Medulla oblongata (tissue), 1 donor: Measurements from ENCODE around the gene SIGLEC8.
"Not testable (repeated sequence)": the region's sequence is repeated elsewhere in the genome, so short reads cannot be mapped to it uniquely, and the experiment has no call there.

Source experiments
- DNase-seq: peaks from one replicate; pipeline ENCODE4 v3.0.0-alpha.2; 2015; ENCODE audit errors: extremely low spot score

The SIGLEC8 gene

DNA sequence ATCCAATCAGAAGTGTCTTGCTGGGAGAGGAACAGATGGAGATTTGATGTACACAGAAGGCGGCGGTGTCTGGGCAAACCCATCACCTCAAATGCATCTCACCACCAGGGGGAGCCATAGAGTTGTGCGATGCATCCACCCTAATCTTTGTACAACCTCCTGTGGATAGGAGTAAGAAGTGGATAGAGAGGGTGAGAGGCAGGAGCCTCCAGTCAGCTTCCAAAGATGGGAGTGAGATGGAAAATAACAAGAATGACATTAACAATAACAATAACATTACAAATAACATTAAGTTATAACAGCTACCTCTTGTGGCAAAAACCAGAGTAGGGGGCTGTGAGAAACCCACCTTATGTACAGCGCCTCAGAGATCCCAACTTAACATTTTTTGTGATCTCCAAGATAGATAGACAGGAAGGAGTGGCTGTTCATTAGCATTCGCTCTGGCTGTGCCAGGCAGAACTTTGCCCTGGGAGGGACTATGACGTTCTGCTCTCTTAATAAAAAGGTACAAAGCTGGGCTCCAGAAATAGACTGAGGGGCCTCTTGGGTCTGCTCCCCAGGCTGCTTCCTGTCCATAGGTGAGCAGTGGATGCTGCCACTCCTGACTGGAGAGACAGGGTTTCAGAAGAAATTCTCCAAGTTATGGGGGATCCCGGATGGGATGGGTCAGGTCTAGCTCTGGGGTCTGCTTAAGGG is 14.9 kb upstream of the SIGLEC8 start:
- DNase-seq, result peak; percentile 80

GRCh38 chr19:51472607-51473006 is 14.4 kb upstream of the SIGLEC8 start:
- no peak for DNase-seq

DNA sequence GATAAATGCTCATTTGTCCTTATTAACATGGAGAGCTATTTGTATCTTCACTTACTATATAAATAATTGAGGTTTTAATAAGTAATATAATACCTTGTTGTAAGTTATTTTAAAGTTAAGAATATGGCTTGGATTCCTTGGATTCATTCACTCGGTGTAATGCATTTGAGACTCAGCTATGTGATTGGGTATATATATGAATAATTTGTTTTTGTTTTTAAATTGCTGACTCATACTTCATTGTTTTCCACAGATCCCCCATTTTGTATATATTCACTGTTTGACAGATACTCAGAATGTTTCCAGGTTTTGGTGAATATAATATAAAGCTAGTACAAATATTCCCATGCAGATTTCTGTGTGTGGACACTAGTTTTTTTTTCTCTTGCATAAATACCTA is 13.3 kb upstream of the SIGLEC8 start:
- no peak for DNase-seq

DNA sequence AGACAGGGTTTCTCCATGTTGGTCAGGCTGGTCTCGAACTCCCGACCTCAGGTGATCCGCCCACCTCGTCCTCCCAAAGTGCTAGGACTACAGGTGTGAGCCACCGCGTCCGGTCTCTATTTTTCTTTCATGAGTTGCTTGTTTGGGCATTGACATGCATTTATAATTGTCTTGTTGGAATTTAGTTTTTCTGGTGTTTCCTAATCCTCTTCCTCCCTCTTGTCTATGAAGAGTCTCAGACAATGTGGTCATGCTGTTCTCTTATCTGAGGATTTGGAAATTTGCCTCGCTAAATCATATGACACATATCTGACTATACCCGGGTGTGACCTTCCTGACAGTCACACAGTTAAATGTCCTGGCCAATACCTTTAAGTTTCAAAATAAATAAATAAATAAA is 12.7 kb upstream of the SIGLEC8 start:
- no peak for DNase-seq

GRCh38 chr19:51469629-51470028 is 11.4 kb upstream of the SIGLEC8 start:
- DNase-seq, result no peak

GRCh38 chr19:51469162-51469561 is 10.9 kb upstream of the SIGLEC8 start:
- DNase-seq, result no peak

GRCh38 chr19:51468545-51468920 is 10.3 kb upstream of the SIGLEC8 start:
- no peak for DNase-seq

- DNase-seq, result no peak
Measured at GRCh38 chr19:51467864-51468544, 9.8 kb upstream of the SIGLEC8 start.

DNA sequence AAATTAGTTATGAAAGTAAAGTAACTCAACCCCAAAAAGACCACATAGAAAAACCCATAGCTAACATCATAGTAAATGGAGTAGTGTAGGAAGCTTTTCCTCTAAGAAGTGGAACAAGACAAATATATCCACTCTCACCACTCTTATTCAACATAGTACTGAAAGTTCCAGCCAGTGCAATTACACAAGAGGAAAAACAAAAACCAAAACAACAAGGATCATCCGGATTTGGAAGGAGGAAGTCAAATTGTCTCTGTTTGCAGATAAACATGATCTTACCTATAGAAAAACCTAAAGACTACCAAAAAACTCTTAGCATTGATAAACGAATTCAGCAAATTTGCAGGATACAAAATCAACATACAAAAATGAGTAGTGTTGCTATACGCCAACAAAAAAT is 8.5 kb upstream of the SIGLEC8 start:
- peak; percentile 33 for DNase-seq

DNA sequence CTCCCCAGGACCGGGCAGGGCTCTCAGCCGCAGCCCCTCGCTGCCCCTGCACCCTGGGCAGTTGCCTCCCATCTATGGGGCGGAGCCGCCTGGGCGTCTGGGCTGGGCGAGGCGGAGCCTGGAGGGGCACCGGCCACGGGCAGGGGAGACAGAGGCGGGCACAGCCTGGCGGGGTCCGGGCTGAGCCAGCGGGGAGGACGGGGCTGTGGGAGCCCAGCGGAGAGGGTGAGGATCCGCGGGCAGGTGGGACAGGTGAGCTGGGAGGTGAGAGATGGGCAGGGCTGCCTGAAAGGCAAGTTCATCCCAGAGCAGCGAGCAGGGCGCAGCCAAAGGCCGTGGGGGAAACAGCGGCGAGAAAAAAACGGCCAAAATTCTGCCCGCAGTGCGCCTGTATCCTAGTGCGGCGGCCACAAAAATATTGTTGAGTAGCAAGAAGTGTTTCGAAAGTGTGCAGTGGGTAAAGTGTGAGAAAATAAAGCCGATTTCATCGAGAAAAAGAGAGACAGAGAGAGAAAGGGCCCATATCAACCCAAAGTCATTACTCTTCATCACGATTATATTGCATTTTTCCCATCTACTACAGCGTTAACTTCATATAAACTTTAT is 5.8 kb upstream of the SIGLEC8 start:
- not testable (repeated sequence) for DNase-seq

- DNase-seq, result no peak
Measured at GRCh38 chr19:51462681-51463080, 4.4 kb upstream of the SIGLEC8 start.

DNA sequence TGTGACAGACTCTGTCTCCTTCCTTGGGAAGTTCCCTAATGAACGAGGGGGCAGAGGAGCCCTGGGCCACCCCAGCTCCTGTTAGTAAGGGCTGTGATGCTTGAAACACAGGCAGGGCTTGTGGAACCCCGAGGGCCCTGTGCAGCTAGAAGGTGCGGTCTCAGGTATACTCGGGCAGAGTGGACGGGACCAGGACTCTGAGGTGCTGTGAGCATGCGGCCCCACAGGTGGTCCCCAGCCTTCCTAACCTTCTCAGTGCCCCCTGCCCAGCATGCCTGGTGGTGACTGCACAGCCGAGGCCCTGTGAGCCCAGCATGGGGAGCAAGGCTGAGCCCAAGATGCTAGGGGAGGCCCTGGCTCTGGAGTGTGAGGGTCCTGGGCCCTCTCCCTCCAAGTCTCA is 4.0 kb upstream of the SIGLEC8 start:
- no peak for DNase-seq

DNA sequence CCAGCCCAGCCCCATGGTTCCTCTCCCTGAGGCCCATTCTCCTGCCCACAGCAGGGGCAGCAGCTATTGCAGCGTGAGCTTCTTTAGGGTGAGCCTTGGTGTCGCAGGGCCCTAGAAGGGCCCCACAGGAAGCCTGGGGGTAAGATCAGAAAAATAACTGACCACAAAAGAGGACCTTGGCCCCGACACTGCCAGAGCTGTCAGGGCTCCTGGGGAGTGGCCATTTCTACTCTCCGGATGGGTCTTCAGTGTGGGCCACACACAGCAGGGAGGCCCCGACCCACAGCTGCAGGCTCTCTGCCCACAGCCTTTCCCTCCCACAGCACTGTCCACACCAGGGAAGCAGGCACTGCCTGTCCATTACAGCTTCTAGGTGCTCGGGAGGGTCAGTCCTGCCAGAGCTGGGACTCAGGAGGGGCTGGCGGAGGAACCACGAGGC is 3.5 kb upstream of the SIGLEC8 start:
- peak; percentile 72 for DNase-seq

- DNase-seq, result peak; percentile 49
Measured at GRCh38 chr19:51460164-51460992, 2.1 kb upstream of the SIGLEC8 start.

DNA sequence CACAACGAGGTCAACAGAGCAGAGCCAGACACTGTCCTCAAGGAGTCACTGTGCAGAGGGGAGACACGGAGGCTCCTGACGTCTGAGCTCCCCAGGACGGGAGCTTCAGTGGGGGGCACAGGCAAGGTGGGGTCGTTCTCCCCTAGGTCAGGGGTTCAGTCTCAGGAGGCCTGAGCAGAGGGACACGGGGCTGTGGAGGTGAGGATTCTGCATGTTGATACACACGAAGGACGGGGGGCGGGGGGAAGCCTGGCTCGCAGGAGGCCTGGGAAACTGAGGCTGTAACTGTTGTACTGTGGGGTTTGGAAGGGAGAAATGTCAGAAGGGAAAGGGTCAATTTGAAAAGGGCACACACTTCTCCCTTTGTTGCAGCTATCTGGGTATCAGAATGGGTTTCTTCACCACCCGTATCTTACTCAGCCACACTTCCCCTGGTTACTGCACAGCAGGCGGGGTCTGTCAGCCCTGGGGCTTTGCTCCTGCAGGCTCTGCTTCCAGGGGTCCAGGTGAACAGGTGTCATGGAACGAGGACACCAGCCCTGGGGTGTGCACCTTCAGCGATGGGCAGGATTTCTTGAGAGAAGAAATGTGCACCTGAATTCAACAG is 748 bp upstream of the SIGLEC8 start:
- no peak for DNase-seq

GRCh38 chr19:51457351-51458013 is 772 bp downstream of the SIGLEC8 start:
- DNase-seq, result no peak

DNA sequence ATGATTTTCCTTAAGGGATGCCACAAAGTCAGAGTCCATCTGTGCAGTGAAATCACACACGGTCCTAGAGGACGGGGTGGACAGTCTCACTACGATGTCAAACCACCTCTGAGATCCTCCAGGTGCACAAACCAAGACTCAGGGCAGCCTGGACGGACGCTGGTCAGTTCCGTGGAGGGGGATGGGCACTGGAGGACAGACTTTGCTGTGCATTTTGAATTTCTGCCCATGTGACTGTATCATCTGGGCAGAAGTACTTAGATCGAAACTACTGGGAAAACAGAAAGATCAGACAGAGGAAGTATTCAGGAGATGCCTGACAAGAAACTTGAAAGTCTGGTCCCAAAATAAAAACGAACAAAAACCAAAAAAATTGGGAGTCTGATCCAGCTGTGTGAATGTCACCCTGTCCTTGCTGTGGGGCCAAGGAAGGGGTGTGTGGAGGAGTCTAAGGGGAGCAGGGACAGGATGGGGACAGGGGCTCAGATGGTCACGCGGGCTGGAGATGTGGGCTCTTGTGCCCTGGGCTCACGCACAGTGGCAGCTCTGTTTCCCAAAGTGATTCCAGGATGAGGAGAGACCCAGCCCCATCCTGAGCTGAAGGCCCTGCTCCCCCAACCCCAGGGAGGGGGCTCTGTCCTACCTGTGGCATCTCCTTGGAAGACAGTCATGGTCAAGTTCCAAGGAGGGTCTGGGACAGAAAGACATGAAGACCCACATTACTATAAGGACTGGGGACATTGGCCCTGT is 1.5 kb downstream of the SIGLEC8 start:
- DNase-seq, result peak; percentile 67

GRCh38 chr19:51450730-51451307 is 7.4 kb downstream of the SIGLEC8 start:
- no peak for DNase-seq

GRCh38 chr19:51448411-51449016 is 9.7 kb downstream of the SIGLEC8 start:
- no peak for DNase-seq

DNA sequence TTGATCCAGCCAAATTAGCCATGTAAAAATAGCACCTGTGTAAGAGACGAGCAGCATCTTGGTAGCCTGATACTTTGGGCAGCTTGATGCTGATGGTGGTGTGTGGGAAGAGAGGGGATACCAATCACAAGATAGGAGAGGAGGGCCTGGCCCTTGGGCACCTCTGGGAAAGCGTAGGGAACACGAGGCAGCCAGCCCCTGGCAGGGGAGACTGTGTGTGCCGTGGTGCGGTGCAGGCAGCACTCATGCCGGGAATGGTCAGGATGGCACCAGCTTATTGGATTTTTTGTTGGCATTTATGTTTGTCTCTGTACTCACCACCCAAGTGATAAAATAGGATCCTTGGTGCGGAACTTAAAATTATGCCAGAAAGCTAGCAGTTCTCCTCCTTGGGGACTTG is 10.2 kb downstream of the SIGLEC8 start:
- no peak for DNase-seq
